A673 (cell line): Measurements from ENCODE around the gene ZPBP2.

ENCODE experiments used
- CTCF ChIP-seq: fragments of 300-800, 200-600 bp; sonication (generic); conservative IDR thresholded peaks from 2 replicates; pipeline ENCODE4 v1.5.1; 2017; ENCODE audit warnings: low read depth, mild to moderate bottlenecking, antibody characterized with exemption, low read length, moderate library complexity, mixed read lengths
- EZH2 ChIP-seq: fragments of 200-600 bp; sonication (generic); IDR thresholded peaks from 2 replicates; pipeline ENCODE4 v1.6.1; 2017; ENCODE audit warnings: borderline replicate concordance, low read depth, mild to moderate bottlenecking, mixed read lengths, antibody characterized with exemption, low read length; ENCODE audit not compliant: poor library complexity, severe bottlenecking

- no peak for TF ChIP-seq CTCF
- no peak for TF ChIP-seq EZH2
Observed at GRCh38 chr17:39887078-39887477, 19.1 kb downstream of the ZPBP2 start.
